Muscle of back (tissue), 13 donors: ENCODE measurements around the gene PPP1R12B. TPM values are rescaled to one million over a fixed set of nuclear protein-coding genes. Genes with fewer than 3 reads are reported as not detected.
A peak's percentile ranks its signal among the peaks of the same experiment; 100 is the strongest.

Source experiments
- DNase-seq, 3 donors: peaks; one replicate each; pipeline versions ENCODE4 v3.0.0 to v3.0.0-alpha.2; 2013
- long read RNA-seq, 9 donors: transcript quantifications; one replicate each; lab custom pipeline, GENCODE V29; 2026
- polyA plus RNA-seq, 10 donors: library from polyadenylated mRNA; unstranded; fragments of 120-200 nt; gene quantifications; one replicate each; pipeline ENCODE4 v1.2.1, GENCODE V29; 2013; ENCODE audit not compliant: insufficient read length in 10 of 10

PPP1R12B gene, protein sequence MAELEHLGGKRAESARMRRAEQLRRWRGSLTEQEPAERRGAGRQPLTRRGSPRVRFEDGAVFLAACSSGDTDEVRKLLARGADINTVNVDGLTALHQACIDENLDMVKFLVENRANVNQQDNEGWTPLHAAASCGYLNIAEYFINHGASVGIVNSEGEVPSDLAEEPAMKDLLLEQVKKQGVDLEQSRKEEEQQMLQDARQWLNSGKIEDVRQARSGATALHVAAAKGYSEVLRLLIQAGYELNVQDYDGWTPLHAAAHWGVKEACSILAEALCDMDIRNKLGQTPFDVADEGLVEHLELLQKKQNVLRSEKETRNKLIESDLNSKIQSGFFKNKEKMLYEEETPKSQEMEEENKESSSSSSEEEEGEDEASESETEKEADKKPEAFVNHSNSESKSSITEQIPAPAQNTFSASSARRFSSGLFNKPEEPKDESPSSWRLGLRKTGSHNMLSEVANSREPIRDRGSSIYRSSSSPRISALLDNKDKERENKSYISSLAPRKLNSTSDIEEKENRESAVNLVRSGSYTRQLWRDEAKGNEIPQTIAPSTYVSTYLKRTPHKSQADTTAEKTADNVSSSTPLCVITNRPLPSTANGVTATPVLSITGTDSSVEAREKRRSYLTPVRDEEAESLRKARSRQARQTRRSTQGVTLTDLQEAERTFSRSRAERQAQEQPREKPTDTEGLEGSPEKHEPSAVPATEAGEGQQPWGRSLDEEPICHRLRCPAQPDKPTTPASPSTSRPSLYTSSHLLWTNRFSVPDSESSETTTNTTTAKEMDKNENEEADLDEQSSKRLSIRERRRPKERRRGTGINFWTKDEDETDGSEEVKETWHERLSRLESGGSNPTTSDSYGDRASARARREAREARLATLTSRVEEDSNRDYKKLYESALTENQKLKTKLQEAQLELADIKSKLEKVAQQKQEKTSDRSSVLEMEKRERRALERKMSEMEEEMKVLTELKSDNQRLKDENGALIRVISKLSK
- 100 to 1,000 TPM in 1 of 10 donors, 10 to 100 TPM in 9; 50.0 to 108 (median 81.2) TPM for polyA plus RNA-seq
- long read RNA-seq, donor 1, partial matches to known transcripts, result 0 of 4 reads
- long read RNA-seq, donor 1, other reads (novel, unspliced or antisense), result 0 of 4 reads
- long read RNA-seq, donor 2, partial matches to known transcripts, result 0 of 3 reads
- long read RNA-seq, donor 2, other reads (novel, unspliced or antisense), result 0 of 3 reads
- long read RNA-seq, donor 3, result 0 reads
- long read RNA-seq, donor 4, partial matches to known transcripts, result 17 of 18 reads
- long read RNA-seq, donor 4, other reads (novel, unspliced or antisense), result 0 of 18 reads
- long read RNA-seq, donor 5, partial matches to known transcripts, result 6 of 11 reads
- long read RNA-seq, donor 5, other reads (novel, unspliced or antisense), result 0 of 11 reads
- long read RNA-seq, donor 6, partial matches to known transcripts, result 0 of 4 reads
- long read RNA-seq, donor 6, other reads (novel, unspliced or antisense), result 0 of 4 reads
- long read RNA-seq, donor 7, partial matches to known transcripts, result 12 of 14 reads
- long read RNA-seq, donor 7, other reads (novel, unspliced or antisense), result 0 of 14 reads
- long read RNA-seq, donor 8, partial matches to known transcripts, result 48 of 50 reads
- long read RNA-seq, donor 8, other reads (novel, unspliced or antisense), result 0 of 50 reads
- long read RNA-seq, donor 9, result 0 reads

DNA sequence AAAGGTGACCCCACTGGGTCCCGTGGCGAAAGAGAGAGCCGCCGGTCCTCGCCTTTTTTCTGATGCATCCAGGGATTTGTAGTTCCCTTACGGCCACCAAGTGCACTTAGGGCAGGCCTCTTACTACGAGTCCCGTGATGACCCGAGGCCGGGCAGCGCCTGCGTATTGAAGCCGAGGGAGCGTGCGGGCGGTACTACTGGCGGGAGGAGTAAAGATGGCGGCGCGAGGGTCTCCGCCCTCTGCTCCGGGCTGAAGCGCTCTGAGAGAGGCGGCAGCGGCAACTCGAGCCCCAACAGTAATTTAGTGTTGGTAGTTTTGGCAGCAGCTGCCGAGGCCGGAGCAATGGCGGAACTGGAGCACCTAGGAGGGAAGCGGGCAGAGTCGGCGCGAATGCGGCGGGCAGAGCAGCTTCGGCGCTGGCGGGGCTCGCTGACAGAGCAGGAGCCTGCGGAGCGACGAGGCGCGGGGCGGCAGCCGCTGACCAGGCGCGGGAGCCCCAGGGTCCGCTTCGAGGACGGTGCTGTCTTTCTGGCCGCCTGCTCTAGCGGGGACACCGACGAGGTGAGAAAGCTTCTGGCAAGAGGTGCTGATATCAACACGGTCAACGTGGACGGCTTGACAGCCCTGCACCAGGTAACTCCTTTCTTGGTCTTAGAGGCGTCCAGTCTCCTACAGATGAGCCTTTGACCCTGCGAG lies at the start of gene PPP1R12B:
Gene PPP1R12B (plus strand): TSS at position 191 of the 697 bp plus-strand sequence. CDS start 153 bp downstream, at position 344.
- peak; percentile 98 to 99 (median 99) for DNase-seq

DNA sequence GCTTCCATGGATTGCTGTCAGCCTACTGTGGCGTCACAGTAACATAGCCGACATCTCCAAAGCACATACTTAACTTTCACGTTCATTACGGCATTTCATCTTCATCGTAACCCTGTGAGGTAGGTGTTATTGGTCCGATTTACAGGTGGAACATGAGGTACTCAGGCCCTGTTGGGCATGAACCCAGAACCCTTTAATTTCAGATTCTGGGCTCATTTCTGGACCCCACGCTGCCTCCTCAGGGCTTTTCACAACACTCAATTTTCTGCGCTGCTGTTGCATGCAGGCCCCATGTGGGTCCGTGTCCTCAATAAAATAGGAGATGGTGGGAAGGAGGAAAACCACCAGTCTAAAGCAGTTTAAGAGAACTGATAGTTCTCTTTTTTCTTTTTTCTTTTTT lies 46.3 kb upstream of the PPP1R12B start:
- DNase-seq, result no peak

DNA sequence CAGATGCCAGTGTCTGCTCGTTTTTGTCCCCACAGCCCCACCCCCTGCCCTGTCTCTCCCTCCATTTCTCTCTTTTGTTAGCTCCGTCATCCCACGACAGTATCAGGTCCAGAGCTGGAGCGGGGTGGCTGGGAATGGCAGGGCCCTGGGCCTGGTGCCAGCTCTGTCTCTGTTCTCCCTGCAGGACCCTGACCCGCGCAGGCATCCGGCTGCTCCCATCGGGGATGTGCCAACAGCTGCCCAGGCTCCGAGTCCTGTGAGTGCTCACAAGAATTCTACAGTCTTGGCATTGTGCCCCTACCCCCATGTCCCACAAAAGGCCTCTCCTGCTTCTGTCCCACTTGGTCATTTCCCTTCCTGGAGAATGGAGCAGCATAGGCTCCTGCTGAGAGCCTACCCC lies 44.1 kb upstream of the PPP1R12B start:
- DNase-seq, result peak; percentile 59 to 62 (median 61)

DNA sequence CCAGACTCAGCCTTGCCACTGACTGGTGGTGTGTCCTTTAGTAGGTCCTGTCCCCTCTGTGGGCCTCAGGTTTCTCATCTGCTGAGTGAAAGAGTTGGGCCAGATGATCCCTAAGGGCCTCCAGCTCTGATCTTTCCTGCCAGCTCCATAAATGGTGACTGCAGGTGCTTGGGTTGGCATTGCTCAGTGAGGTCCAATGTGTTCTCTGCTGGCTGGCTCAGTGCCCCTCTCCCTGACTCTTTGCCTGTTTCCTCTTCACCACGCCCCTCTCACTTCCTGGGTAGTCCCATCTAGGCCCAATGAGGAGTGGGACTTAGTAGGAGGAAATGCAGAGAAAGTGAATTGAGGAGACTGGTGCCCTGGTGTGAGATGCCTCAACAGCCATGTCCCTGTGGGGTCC lies 43.3 kb upstream of the PPP1R12B start:
- no peak for DNase-seq

DNA sequence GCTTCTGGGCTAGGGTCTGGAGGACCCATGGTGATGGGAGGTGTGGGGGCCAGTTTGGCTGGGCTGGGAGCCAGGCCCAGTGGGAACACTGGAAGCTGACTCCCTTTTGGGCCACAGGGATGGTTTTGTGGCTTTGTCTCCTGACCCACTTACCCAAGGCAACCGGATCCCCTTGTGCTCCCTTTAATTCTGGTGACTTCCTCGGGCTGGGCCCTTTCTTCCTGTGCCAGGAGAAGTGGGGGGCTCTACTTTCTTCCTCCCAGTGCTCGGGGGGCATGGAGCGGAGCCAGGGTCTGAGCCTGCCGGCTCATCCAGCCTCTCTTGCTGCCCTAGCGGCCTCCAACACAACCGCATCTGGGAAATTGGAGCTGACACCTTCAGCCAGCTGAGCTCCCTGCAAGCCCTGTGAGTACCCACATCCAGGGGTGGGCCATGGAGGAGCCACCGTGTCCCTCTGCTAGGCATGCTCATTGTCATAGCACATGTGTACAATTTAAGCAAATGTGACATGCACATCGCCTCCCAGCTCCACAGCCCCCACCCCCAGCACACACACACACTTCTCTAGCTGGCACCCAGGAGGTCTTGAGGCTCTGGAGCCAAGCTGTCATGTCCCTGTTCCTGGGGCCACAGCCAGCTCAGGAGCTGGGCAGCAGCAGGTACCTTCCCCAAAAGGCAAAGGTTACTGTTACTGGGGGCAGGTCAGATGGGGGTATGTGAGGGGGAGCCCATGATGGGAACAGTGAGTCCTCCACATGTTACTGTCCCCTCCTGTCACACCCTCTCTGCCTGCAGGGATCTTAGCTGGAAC lies 41.8 kb upstream of the PPP1R12B start:
- no peak for DNase-seq

DNA sequence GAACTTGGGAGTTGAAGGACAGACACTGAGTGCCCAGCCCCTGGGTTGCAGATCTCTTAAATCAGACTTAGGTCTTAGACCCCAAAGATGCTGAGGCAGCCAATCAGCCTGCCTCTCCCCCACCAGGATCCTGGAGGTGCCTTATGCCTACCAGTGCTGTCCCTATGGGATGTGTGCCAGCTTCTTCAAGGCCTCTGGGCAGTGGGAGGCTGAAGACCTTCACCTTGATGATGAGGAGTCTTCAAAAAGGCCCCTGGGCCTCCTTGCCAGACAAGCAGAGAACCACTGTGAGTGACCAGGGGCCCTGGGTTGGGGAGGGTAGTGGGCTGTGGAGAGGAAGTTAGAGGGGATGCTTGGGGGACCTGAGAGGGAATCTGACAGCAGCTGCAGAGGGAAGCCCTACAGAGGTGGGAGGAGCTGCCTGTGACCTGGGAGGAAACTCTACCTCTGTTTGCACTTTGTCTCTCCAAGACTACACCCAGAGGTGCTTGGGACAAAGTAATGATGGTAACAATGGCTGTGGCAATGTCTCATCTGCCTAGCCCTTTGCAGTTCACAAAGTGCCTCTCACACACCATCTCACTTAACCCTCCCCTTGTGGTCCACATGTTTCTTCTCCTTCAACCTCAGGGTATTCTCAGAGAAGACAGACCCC lies 38.3 kb upstream of the PPP1R12B start:
- no peak for DNase-seq

DNA sequence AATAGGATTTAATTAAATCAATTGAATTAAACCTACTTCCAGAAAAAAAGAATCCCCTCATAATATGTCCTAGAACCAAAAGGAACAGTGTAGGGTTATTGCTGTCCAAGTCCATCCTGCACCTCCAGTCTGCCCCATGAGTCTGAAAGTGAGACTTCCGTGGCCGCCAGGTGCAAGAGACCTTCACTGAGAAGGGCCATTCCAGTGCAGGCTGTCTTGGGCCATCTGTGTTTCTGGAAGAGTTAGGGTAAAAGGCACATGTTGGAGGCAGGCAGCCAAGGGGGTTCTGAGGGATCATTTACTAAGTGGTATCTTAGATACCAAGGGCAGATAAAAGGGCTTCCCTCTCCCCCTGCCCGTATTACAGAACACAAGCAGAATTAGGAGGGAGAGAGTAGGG lies 37.8 kb upstream of the PPP1R12B start:
- no peak for DNase-seq

DNA sequence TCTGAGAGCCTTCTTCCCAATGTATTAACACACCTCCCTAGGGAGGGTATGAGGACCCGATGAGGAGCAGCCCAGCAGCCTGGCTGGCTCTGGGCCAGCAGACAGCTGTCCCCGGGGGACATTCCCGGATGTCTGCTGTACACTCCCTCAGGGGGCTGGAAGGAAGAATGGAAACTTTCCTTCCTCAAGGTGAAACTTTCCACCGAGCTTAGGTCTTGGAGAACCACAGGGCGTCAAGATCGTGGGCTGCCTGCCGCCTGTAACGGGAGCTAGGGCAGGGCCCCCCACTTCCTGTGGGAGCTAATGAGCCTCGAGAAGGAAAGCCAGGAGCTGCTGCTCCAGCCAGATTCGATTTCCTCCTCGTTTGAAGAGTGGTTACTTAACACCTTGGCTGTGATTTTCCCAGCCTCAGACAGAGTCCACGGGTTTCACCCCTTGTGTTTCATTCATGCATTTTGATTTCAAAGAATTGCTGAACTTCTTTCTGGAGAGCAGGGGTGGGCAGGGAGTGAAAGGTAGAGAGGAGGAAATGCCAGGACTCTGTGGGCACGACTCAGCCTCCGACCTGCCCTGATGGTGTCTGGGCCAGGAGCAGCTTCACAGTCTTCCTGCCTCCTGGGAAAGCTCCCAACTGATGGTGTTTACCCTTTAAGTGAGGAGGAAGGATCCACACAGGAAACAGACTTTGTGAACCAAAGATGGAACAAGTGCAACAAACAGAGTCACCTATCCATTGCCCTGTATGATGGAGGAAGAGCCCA lies 36.4 kb upstream of the PPP1R12B start:
- peak in 2 of 3 donors; percentile 12 to 25 for DNase-seq

DNA sequence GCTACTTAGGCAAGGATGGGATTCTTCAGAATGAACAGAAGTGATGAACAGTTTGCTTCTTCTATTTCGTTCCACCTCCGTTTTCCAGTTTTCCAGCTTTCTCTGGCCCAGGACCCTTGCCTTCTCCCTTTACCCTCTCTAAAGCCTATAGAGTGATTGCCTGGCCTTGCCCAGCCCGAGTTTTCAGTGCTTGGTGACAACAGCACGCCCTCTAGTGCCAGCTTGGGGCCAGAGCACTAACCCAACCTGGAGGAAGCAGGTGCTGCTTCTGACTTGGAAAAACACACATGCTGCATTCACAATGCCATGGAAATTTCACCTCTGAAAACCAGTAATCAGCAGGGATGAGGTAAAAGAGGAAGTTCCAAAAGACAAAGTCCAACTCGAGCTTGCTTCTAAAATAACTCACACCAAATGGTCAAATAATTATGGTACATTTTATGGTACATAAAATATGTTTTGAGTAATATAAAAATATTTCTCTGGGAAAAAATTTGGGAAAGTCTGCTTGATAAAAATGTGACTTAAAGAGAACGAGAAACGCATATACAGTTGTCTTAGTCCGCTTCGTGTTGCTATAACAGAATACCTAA lies 32.8 kb upstream of the PPP1R12B start:
- peak; percentile 49 to 80 (median 69) for DNase-seq

DNA sequence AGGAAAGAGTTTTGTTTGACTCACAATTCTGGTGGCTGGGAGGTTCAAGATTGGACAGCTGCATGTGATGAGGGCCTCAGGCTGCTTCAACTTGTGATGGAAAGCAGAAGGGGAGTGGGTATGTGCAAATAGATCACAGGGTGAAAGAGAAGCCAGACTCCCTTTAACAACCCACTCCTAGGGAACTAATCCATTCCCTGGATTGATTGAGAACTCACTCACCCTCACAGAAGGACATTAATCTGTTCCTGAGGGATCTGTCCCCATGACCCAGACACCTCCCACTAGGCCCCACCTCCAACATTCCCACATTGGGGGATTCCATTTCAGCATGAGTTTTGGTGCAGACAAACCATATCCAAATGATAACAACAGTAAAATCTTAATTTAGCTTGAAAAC lies 32.3 kb upstream of the PPP1R12B start:
- DNase-seq, result no peak

DNA sequence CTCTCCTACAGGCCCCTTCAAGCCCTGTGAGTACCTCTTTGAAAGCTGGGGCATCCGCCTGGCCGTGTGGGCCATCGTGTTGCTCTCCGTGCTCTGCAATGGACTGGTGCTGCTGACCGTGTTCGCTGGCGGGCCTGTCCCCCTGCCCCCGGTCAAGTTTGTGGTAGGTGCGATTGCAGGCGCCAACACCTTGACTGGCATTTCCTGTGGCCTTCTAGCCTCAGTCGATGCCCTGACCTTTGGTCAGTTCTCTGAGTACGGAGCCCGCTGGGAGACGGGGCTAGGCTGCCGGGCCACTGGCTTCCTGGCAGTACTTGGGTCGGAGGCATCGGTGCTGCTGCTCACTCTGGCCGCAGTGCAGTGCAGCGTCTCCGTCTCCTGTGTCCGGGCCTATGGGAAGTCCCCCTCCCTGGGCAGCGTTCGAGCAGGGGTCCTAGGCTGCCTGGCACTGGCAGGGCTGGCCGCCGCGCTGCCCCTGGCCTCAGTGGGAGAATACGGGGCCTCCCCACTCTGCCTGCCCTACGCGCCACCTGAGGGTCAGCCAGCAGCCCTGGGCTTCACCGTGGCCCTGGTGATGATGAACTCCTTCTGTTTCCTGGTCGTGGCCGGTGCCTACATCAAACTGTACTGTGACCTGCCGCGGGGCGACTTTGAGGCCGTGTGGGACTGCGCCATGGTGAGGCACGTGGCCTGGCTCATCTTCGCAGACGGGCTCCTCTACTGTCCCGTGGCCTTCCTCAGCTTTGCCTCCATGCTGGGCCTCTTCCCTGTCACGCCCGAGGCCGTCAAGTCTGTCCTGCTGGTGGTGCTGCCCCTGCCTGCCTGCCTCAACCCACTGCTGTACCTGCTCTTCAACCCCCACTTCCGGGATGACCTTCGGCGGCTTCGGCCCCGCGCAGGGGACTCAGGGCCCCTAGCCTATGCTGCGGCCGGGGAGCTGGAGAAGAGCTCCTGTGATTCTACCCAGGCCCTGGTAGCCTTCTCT lies 30.3 kb upstream of the PPP1R12B start:
- DNase-seq, result no peak

DNA sequence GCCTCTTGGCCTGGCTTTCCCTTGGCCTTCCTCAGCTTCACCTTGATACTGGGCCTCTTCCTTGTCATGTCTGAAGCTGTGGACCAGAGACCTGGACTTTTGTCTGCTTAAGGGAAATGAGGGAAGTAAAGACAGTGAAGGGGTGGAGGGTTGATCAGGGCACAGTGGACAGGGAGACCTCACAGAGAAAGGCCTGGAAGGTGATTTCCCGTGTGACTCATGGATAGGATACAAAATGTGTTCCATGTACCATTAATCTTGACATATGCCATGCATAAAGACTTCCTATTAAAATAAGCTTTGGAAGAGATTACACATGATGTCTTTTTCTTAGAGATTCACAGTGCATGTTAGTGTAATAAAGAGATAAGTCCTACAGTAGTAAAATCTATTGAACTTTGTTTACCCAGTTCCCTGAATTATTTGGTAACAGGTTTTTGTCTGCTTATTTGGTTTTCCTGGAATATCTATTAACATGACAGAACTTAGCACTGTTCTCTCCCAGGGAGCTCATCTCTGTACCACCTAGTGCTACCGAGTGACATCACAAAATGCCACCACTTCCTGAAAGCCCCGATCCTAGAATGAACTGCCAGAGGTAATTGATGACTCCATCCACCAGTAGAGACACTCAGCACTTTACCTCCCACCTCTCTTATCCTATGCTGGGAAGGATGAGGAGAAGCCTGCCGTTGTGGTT lies 29.0 kb upstream of the PPP1R12B start:
- DNase-seq, result no peak

DNA sequence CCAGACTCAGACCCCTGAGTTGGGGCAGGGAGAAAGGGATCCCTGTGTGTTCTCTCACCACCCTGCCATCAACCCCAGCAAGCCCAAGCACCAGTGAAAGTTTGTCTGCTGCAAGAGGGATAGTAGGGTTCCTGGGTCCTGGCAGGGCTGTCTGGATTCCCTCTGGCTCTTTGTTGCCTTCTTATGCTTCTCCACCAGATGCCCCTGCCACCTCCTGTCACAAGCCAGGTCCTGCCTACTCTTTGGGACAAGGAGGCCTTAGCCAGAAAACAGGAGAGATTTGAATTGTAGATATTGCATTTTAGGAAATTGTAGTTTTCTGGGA lies 28.5 kb upstream of the PPP1R12B start:
- DNase-seq, result no peak

DNA sequence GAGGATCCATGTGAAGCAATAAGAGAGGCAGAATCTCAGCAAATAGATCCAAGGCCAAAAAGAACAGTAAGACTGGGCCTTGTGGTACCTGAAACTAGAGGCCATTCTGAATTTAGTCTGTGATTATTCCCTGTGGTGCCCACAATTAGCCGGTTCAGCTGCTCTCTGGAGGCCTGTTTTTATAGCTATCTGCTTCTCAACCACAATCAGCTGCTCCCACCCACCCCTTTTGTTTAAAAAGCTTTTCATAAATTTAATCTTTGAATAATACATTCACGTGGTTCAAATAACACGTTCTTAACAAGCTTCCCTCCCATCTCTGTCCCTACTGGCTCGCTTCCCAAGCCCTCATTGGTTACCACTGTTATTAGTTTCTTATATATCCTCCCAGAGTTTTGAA lies 24.8 kb upstream of the PPP1R12B start:
- DNase-seq, result no peak

DNA sequence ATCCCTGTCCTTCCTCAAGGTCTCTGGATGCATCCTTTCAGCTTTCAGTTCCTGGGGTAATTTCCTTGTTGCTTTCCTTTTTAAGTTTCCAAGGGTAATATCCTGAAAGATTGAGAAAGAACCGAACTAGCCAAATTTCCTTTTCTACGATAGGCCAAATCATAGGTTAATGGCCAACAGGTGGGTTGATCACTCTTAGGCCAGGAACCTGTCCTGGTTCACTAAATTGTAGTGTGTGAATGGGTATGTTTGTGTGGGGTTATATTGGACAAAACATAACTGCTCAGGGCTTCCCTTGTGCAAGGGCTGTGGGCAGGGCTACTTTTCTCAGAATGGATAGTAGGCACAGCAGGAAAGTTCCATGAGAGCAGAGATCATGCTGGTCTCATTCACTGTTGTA lies 23.9 kb upstream of the PPP1R12B start:
- no peak for DNase-seq

DNA sequence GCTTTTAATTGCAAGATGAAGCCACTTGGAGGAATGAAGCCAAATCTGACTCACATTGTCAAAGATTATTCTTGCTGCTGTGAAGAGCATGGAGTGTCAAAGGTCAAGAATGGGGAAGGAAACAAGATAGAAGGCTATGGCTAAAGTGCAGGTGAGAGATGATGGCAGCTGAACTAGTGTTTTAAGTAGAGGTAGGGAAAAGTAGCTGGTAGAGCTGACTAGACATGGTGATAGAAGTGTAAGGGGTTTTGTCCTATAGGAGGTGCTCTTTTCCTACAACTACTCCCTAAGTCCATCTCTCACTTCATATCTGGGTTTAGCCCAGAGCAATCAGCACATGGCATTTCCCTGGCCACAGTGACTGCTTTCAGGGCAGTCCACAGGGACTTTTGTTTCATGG lies 18.6 kb upstream of the PPP1R12B start:
- DNase-seq, result no peak
